GM21381 (cell line): Measurements from ENCODE around the gene DHRS12.

Source experiments
- ATAC-seq: cut with Tn5 transposase; IDR thresholded peaks from one replicate; pipeline ENCODE4 v1.9.1; 2021; ENCODE audit warnings: mild to moderate bottlenecking, moderate library complexity; ENCODE audit not compliant: unreplicated experiment

DHRS12 gene

GRCh38 chr13:51730927-51731326 lies 73.0 kb downstream of the DHRS12 start:
- no peak for ATAC-seq

- no peak for ATAC-seq
These were observed 74.0 kb downstream of the DHRS12 start for GRCh38 chr13:51729866-51730553.

GRCh38 chr13:51728972-51729371 lies 75.0 kb downstream of the DHRS12 start:
- no peak for ATAC-seq

GRCh38 chr13:51728275-51728673 lies 75.7 kb downstream of the DHRS12 start:
- ATAC-seq = no peak

GRCh38 chr13:51727634-51728274 lies 76.2 kb downstream of the DHRS12 start:
- ATAC-seq = no peak

GRCh38 chr13:51726446-51727193 lies 77.3 kb downstream of the DHRS12 start:
- ATAC-seq = no peak

GRCh38 chr13:51724721-51725120 lies 79.2 kb downstream of the DHRS12 start:
- no peak for ATAC-seq

GRCh38 chr13:51723529-51723928 lies 80.4 kb downstream of the DHRS12 start:
- no peak for ATAC-seq

GRCh38 chr13:51721496-51721895 lies 82.5 kb downstream of the DHRS12 start:
- ATAC-seq = no peak

- no peak for ATAC-seq
These were observed 84.6 kb downstream of the DHRS12 start for GRCh38 chr13:51719394-51719793.
